Activated T-helper 9 cell treated with anti-CD3 and anti-CD28 coated beads, Interleukin-2, amount 50 U/mL, for 16 hours (primary cell): ENCODE results near the gene KLLN.
"Not testable (repeated sequence)": the region's sequence is repeated elsewhere in the genome, so short reads cannot be mapped to it uniquely, and the experiment has no call there.

ENCODE experiments used
- DNase-seq: peaks from one replicate; pipeline ENCODE4 v3.0.0-alpha.2; 2020; ENCODE audit warnings: low read depth

The KLLN gene

DNA sequence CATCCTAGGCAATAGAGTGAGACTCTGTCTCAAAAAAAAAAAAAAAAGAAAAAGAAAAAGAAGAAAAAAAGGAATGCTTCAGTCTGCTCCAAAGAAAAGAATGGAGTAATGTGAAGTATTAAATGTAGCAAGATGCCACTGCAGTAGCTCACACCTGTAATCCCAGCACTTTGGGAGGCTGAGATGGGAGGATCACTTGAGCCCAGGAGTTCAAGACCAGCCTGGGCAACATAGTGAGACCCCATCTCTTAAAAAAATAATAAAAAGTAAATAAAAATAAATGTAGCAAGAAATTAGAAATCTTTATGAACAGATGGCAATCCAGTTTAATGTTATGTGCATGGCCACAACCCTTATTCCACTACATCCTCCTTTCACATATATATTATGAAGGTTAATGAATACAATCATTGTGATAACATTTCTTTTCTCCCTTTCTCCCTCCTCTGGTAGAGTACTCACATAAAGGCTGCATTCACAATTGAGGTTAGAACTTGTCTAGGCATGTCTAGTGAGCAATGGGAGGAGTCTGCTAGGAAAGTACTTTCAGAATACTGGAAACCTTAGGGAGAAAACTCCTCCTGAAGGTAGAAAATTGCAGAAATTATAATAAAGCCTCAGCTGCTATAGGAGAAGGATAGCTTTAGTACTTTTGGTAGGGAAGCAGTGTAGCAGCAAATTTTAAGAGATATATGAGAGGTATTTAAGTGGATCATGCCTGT lies 20.4 kb downstream of the KLLN start:
- DNase-seq = no peak

DNA sequence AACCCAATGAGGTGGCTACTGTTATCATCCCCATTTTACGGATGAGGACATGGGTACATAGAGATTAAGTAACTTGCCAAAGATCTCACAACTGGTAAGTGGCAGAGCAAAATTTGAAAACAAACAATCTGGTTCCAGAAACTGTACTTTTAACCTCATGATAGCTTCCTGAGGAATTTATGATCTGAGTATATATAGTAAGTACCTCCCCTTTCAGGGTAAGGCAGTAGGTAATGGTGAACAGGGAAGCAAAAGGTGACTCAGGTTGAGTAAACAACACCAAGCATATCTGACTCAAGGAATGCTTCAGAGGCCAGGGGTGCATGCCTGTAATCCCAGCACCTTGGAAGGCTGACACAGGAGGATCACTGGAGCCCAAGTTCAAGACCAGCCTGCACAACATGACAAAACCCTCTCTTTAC lies 21.1 kb downstream of the KLLN start:
- no peak for DNase-seq

DNA sequence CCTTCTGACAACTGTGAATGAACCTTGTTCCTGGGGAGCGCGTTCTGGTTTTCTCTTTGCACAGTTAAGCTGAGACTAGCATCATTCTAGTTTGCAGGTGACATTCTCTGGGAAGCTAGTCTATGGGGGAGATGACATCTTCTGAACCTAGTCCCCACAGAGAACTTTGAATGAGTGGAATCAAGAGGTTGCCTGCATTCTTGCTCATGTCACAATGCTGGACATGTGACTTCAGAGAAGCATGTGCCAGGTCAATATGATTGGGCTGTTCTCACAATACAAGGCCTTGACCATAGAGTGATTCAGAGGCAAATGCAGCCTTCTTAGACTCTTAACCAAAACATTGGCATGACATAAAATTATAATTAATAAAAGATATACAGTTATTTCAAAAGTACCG lies 22.1 kb downstream of the KLLN start:
- no peak for DNase-seq

DNA sequence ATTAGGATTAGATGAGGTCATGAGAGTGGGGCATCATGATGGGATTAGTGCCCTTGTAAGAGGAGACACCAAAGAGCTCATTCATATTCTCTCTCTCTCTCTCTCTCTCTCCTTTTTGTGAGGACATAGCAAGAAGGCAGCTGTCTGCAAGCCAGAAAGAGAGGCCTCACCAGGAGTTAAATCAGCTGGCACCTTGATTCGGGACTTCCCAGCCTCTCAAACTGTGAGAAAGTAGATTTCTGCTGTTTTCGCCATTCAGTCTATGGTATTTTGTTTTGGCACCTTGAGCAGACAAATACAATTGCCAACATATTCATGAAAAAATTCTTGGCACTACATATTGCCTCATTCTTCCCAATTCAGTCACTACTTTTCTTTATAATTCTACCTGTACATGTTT lies 24.7 kb downstream of the KLLN start:
- no peak for DNase-seq

DNA sequence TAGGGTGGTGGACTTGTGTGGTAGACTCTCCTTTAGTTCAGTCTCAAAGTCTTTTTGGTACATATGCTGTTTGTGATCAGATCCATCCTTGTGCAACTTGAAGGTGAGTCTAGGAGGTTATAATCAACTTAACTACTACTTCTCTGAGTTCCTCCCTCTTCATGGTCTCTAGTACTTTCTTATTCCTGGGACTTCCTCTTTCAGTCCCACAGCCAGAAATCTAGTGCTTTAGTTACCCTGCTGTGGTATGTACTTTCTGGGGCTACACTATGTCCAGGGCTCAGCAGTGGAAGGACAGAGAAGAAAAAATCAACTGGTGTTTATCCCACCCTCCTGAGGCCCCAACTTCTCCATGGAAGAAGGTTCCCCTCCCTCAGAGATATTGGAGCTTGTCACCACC lies 25.9 kb downstream of the KLLN start:
- no peak for DNase-seq

DNA sequence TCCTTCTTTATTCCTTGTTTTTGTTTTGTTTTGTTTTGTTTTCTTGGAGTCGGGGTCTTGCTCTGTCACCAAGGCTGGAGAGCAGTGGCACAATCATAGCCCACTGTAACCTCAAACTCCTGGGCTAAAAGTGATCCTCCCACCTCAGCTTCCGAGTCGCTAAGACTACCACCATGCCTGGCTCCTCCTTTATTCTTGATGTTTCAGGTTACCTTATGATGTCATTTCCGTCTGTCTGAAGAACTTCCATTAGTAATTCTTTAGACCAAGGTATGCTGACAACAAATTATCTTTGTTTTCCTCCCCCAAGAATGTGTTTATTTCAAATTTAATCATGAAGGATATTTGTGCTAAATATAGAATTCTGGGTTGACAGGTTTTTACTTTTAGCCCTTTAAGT lies 27.2 kb downstream of the KLLN start:
- DNase-seq = no peak

DNA sequence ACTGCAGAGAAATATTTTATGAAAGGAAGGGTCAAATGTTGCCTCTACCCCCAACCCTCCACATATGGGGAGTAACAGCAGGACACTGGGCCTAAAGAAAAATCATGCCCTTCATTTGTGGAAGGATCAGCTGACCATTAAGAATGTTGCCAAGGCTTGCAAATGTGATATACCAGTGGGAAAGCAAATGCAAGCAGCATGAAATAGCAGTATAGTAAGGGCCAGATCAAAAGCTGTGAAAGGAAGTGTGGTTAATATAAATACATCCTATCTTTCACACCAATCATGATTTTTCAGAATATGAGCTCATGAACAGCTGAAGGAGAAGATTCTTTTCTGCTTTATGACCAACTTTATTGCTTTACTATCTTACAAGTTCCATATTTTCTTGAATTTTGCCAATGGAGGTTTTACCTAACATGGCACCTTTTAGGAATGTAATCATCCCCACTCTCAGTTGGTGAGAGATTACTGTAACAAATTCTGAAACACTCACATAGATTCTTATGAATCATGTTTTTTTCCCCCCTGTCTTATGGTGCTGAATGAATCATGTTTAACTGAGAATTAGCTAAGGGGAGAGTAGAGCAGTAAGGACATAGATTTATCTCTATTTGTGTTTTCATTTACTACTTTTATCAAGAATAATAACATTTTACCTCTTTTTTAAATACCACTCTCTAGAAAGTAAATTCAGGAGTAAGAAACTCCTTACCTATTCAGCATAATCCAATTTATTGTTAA lies 33.2 kb downstream of the KLLN start:
- no peak for DNase-seq

DNA sequence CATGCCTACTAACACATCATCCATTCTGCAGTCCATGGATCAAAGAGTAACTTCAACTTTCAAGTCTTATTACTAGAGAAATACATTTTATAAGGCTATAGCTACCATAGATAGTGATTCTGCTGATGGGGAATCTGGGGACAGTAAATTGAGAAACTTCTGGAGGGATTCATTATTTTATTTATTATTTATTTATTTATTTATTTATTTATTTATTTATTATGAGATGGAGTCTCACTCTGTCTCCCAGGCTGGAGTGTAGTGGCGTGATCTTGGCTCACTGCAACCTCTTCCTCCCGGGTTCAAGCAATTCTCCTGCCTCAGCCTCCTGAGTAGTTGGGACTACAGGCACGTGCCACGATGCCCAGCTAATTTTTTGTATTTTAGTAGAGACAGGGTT lies 34.3 kb downstream of the KLLN start:
- not testable (repeated sequence) for DNase-seq

DNA sequence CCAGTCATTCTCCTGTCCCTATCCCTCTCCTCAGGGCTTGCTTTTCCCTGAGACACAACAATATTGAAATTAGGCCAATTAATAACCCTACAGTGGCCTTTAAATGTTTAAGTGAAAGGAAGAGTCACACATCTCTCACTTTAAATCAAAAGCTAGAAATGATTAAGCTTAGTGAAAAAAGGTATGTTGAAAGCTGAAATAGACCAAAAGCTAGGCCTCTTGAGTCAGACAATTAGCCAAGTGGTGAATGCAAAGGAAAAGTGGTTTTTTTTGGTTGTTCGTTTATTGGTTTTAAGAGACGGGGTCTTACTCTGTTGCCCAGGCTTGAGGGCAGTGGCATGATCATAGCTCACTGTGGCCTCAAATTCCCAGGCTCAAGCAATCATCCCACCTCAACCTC lies 35.7 kb downstream of the KLLN start:
- no peak for DNase-seq

DNA sequence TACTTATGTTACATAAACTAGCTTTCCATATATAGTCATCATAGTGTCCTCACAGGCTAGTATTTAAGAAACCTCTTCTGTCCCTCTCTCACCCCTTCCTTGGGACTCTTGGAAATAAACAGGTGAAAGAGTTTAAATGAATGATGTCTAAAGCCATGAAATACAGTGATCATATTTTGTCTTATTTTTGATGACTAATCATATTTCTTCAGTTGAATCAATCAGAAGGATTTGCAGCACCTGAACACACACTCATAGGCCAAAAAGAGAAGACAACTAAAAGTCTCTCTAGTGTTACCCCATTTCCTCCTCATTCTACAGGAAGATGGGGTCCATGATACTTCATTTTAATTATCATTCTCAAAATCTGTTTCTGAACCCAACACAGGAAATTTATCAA lies 36.7 kb downstream of the KLLN start:
- DNase-seq = no peak

DNA sequence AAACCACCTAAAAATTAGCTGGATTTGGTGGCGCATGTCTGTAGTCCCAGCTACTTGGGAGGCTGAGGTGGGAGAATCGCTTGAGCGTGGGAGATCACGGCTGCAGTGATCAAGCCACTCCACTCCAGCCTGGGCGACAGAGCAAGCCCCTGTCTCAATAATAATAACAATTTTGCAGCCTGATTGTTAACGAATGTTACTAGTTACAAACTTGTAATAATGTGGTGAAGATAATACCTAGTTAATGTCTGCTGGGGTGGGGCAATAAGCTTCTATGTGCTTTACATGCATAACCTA lies 44.1 kb downstream of the KLLN start:
- no peak for DNase-seq

DNA sequence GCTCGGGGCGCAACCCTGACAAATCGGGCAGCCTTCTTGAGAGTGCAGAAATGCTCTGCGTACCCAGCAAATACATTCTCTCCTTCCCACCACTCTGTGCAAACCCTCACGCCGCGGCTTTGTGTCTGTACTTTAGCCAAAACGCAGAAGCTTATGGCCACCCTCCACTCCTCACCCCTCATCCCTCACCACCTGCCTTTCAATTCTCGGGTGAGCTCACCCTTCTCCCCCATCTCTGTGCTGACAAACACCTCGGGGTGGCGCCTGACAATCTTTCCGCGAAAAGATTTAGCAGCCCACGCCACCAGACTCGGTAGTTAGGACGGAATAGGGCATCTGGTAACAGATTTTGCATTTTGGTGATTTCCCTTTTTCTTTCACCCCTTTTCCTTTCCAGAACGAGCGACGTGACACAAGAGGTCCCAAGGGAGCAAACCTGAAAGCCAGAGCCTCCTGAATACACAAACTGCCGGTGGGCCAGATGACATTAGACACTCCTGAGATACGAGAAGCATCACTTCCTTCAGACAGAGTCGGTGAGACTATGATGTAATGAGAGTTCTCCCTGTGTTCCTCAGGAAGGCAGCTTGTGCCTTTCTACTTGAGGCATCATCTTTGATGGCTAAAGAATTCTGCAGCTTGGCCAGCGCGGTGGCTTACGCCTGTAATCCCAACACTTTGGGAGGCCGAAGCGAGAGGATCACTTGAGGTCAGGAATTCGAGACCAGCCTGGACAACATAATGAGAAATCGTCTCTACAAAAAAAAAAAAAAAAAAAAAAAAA lies 44.6 kb downstream of the KLLN start:
- peak; percentile 47 for DNase-seq

DNA sequence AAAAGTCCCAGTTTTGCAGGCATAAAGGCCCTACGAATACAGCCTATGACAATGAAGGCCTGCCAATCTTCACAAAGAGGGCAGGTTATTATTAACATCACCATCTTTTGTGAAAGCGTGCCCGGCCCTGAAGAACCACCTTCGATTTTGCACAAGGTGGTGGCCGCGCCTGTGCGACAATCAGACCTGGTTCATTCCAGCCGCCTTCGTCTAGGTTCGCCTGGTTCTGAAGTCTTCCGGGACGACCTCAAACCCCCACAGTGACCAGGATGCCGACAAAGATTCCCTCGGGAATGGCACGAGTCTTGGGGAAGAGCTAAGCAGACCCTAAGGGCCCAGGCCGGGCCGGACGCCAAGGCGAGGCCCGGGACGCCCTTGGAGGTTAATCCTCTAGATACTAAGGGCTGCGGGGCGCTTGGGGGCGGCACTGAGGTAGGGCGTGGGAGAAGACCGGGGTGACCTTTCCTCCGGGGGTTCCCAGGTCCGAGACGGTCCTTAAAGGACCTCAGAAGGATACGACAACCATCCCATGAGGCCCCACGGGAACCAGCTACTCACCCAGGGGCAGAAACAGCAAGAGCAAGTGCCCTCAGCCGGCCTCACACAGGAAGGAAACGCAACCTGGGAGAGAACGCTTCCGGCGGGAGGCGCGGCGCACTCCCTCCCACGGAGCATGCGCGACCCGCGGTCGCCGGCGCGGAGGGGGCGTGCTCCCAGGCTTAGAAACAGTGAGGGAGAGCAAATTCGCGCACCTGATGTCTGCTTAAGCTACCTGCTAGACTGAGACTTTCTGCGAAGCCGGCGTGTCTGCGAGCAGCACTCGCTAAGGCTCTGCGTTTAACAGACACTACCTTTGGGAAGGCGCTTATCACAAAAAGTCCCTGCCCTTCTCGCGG lies 45.5 kb downstream of the KLLN start, which contains the start of gene ATAD1:
TSS of gene ATAD1 (minus strand) at position 618 of the 896 bp plus-strand sequence. CDS start 3,627 bp downstream, outside the sequence.
- DNase-seq = peak; percentile 81

DNA sequence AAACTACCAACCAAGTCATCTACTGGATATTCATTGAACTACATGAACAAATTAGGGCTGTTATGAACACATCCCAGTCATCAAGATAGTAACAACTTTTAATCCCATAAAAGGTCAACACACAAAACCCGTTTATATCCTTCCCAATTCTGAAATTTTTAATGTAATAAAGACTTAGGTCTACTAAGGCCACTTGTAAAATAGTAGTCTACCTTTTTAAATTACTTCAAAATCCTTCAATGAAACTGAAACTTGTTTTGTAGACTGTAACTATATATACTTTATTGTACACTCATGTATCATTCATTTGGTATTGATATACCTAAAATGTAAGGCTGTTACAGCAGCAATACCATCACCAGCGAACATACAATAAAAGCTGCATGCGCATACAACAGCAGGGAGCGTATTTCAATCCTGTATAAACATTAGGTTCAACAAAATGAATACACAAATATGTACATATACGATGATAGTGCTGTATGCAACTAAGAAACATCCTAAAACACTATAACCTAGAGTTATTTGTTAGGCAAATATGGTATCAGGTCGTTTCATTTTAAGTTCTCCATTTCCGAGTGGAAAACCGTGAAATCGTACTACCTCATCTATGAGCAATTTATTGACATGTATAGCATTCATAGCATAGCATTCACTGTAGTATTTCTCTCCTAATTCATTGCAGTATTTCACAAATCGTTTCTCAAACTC lies 46.3 kb downstream of the KLLN start:
- no peak for DNase-seq

DNA sequence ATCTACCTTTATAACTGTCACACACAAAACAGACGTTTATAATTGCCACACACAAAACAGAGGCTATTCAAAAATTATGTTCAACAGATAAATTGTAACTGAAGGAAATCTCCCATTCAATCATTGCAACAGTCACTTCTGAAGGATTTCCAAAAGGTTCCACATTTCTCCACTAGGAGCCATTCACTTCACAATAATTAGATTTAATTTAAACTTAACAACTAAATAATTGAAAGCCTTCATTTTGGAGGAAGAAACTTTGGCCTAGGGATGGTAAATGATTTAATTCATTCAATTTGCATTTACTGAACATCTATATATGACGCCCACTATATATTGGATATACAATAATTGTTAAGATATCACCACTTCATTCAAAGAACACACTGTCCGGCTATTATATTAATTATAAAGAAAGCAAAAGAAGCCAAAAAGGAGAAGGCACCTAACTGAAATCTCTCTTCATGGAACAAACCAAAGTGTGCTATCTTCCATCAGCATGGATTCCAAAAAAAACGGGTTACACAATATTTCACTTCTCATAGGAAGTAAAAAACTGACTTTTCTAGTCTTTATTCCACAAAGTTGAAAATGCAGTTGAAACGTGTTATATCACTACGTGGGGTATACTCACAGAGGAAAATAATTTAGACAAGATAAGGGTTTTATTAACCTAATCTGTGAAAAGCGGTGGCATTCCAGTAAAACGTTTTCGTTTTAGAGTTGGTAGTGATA lies 47.0 kb downstream of the KLLN start:
- no peak for DNase-seq
